K562 (cell line): ENCODE results near the gene RNF31. TPM values are rescaled to one million over a fixed set of nuclear protein-coding genes. Genes with fewer than 3 reads are reported as not detected.

ENCODE experiments used
- RBM25 ChIP-seq: fragments of 200-400 bp; formaldehyde crosslinking; IDR thresholded peaks from 2 replicates; pipeline ENCODE4 v1.6.1; 2018; ENCODE audit warnings: low read length, low read depth, moderate library complexity; ENCODE audit not compliant: severe bottlenecking
- SETDB1 ChIP-seq: IDR thresholded peaks from one replicate; pipeline ENCODE4 v1.6.1; 2012; ENCODE audit warnings: low read length, control low read depth, inconsistent platforms
- polyA plus RNA-seq, 8 experiments: library from polyadenylated mRNA; depleted of rRNA in 4 of 8; stranded (reverse) in 5 of 8; unstranded in 3 of 8; fragments of >200 nt; fragmentation: Nextera tagmentation in 2 of 8; fragmentation: Illumina TruSeq in 1 of 8; extraction: Ambion mirVana in 2 of 8; extraction: Trizol in 1 of 8; gene quantifications; 2 replicates each; pipeline versions ENCODE4 v1.2.1 to v1.2.3, GENCODE V29; 2011 to 2014; ENCODE audit warnings: inconsistent platforms in 1 of 8, missing spikeins in 1 of 8
- total RNA-seq, 7 experiments: library from RNA; depleted of rRNA in 6 of 7; stranded (reverse); fragments of >200 nt in 6 of 7; fragmentation: Illumina TruSeq in 2 of 7; extraction: Trizol in 2 of 7; gene quantifications; 2 replicates each; pipeline versions ENCODE4 v1.2.1 to v1.2.3, GENCODE V29; 2011 to 2021; ENCODE audit warnings: low replicate concordance in 1 of 7
- TF ChIP-seq, protein P1 (sequence below): fragments of 450-650 bp; IDR thresholded peaks from 2 replicates; pipeline ENCODE4 v1.6.1; 2017; ENCODE audit warnings: antibody characterized with exemption, mild to moderate bottlenecking
- TF ChIP-seq, protein P2 (sequence below): sonication (generic); formaldehyde crosslinking; IDR thresholded peaks from 2 replicates; pipeline ENCODE4 v1.8.0; 2022; ENCODE audit warnings: mild to moderate bottlenecking, missing genetic modification reagents
- TF ChIP-seq, protein P3 (sequence below): fragments of 450-650 bp; IDR thresholded peaks from 2 replicates; pipeline ENCODE4 v1.6.1; 2016; ENCODE audit warnings: mild to moderate bottlenecking, moderate library complexity
- TF ChIP-seq, protein P4 (sequence below): IDR thresholded peaks from 3 replicates; pipeline ENCODE4 v1.6.1; 2011; ENCODE audit warnings: borderline replicate concordance, mild to moderate bottlenecking, moderate library complexity; ENCODE audit not compliant: insufficient read length; ENCODE audit errors: extremely low read depth

Gene RNF31
- total and polyA plus RNA-seq, 9 of the 15 experiments (the other 6 are each of a cell fraction or from before 2014, with no cell fraction given): 3.1 to 47.6 (median 19.1) TPM

DNA sequence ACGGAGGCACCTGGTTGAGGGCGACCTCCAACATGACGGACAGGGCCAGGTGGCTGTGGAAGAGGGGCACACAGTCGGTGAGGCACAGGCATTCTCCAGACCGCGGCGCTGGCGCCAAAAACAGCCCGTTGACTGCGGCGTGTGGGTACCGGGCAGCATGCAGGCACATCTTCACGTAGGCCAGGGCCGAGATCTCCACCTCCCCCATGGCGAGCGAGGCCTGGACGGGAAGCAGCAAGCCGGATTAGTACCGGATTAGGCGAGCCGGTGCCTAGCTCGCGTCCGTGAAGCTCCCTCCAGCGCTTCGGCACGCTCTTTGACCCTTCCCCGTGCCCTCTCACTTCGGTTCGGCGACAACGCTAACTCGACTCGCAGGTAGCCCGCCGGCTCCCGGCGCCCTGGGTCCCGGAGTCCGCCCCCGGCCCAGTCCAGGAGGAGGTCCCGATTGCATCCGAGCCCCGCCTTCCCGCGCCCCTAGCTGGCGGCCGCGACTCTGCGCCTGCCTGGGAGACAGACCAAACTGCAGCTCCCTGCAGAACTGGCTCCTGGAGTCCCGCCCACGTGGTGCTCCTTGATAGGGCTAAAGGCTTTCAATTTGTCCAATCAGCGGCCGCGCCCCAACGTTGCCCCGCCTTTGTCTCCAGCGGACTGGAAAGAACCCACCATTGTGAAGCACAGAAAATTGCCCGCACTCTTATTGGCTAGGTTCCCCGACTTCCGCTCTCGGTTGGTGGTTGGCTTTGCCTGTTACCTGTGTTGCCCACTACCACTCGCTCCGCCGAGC, 6.0 kb upstream of the RNF31 start, which contains the start of gene EMC9 (continued):
- TF ChIP-seq, protein P1, sequence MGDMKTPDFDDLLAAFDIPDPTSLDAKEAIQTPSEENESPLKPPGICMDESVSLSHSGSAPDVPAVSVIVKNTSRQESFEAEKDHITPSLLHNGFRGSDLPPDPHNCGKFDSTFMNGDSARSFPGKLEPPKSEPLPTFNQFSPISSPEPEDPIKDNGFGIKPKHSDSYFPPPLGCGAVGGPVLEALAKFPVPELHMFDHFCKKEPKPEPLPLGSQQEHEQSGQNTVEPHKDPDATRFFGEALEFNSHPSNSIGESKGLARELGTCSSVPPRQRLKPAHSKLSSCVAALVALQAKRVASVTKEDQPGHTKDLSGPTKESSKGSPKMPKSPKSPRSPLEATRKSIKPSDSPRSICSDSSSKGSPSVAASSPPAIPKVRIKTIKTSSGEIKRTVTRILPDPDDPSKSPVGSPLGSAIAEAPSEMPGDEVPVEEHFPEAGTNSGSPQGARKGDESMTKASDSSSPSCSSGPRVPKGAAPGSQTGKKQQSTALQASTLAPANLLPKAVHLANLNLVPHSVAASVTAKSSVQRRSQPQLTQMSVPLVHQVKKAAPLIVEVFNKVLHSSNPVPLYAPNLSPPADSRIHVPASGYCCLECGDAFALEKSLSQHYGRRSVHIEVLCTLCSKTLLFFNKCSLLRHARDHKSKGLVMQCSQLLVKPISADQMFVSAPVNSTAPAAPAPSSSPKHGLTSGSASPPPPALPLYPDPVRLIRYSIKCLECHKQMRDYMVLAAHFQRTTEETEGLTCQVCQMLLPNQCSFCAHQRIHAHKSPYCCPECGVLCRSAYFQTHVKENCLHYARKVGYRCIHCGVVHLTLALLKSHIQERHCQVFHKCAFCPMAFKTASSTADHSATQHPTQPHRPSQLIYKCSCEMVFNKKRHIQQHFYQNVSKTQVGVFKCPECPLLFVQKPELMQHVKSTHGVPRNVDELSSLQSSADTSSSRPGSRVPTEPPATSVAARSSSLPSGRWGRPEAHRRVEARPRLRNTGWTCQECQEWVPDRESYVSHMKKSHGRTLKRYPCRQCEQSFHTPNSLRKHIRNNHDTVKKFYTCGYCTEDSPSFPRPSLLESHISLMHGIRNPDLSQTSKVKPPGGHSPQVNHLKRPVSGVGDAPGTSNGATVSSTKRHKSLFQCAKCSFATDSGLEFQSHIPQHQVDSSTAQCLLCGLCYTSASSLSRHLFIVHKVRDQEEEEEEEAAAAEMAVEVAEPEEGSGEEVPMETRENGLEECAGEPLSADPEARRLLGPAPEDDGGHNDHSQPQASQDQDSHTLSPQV: no peak
- TF ChIP-seq SETDB1: no peak
- TF ChIP-seq, protein P2, sequence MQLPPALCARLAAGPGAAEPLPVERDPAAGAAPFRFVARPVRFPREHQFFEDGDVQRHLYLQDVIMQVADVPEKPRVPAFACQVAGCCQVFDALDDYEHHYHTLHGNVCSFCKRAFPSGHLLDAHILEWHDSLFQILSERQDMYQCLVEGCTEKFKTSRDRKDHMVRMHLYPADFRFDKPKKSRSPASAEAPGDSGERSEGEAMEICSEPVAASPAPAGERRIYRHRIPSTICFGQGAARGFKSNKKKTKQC (CRISPR knock-in tag): peak; percentile 65; the same call in 1 of the 2 replicates
- TF ChIP-seq RBM25: peak; percentile 58
- TF ChIP-seq, protein P3, sequence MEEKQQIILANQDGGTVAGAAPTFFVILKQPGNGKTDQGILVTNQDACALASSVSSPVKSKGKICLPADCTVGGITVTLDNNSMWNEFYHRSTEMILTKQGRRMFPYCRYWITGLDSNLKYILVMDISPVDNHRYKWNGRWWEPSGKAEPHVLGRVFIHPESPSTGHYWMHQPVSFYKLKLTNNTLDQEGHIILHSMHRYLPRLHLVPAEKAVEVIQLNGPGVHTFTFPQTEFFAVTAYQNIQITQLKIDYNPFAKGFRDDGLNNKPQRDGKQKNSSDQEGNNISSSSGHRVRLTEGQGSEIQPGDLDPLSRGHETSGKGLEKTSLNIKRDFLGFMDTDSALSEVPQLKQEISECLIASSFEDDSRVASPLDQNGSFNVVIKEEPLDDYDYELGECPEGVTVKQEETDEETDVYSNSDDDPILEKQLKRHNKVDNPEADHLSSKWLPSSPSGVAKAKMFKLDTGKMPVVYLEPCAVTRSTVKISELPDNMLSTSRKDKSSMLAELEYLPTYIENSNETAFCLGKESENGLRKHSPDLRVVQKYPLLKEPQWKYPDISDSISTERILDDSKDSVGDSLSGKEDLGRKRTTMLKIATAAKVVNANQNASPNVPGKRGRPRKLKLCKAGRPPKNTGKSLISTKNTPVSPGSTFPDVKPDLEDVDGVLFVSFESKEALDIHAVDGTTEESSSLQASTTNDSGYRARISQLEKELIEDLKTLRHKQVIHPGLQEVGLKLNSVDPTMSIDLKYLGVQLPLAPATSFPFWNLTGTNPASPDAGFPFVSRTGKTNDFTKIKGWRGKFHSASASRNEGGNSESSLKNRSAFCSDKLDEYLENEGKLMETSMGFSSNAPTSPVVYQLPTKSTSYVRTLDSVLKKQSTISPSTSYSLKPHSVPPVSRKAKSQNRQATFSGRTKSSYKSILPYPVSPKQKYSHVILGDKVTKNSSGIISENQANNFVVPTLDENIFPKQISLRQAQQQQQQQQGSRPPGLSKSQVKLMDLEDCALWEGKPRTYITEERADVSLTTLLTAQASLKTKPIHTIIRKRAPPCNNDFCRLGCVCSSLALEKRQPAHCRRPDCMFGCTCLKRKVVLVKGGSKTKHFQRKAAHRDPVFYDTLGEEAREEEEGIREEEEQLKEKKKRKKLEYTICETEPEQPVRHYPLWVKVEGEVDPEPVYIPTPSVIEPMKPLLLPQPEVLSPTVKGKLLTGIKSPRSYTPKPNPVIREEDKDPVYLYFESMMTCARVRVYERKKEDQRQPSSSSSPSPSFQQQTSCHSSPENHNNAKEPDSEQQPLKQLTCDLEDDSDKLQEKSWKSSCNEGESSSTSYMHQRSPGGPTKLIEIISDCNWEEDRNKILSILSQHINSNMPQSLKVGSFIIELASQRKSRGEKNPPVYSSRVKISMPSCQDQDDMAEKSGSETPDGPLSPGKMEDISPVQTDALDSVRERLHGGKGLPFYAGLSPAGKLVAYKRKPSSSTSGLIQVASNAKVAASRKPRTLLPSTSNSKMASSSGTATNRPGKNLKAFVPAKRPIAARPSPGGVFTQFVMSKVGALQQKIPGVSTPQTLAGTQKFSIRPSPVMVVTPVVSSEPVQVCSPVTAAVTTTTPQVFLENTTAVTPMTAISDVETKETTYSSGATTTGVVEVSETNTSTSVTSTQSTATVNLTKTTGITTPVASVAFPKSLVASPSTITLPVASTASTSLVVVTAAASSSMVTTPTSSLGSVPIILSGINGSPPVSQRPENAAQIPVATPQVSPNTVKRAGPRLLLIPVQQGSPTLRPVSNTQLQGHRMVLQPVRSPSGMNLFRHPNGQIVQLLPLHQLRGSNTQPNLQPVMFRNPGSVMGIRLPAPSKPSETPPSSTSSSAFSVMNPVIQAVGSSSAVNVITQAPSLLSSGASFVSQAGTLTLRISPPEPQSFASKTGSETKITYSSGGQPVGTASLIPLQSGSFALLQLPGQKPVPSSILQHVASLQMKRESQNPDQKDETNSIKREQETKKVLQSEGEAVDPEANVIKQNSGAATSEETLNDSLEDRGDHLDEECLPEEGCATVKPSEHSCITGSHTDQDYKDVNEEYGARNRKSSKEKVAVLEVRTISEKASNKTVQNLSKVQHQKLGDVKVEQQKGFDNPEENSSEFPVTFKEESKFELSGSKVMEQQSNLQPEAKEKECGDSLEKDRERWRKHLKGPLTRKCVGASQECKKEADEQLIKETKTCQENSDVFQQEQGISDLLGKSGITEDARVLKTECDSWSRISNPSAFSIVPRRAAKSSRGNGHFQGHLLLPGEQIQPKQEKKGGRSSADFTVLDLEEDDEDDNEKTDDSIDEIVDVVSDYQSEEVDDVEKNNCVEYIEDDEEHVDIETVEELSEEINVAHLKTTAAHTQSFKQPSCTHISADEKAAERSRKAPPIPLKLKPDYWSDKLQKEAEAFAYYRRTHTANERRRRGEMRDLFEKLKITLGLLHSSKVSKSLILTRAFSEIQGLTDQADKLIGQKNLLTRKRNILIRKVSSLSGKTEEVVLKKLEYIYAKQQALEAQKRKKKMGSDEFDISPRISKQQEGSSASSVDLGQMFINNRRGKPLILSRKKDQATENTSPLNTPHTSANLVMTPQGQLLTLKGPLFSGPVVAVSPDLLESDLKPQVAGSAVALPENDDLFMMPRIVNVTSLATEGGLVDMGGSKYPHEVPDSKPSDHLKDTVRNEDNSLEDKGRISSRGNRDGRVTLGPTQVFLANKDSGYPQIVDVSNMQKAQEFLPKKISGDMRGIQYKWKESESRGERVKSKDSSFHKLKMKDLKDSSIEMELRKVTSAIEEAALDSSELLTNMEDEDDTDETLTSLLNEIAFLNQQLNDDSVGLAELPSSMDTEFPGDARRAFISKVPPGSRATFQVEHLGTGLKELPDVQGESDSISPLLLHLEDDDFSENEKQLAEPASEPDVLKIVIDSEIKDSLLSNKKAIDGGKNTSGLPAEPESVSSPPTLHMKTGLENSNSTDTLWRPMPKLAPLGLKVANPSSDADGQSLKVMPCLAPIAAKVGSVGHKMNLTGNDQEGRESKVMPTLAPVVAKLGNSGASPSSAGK: no peak
- TF ChIP-seq, protein P4, sequence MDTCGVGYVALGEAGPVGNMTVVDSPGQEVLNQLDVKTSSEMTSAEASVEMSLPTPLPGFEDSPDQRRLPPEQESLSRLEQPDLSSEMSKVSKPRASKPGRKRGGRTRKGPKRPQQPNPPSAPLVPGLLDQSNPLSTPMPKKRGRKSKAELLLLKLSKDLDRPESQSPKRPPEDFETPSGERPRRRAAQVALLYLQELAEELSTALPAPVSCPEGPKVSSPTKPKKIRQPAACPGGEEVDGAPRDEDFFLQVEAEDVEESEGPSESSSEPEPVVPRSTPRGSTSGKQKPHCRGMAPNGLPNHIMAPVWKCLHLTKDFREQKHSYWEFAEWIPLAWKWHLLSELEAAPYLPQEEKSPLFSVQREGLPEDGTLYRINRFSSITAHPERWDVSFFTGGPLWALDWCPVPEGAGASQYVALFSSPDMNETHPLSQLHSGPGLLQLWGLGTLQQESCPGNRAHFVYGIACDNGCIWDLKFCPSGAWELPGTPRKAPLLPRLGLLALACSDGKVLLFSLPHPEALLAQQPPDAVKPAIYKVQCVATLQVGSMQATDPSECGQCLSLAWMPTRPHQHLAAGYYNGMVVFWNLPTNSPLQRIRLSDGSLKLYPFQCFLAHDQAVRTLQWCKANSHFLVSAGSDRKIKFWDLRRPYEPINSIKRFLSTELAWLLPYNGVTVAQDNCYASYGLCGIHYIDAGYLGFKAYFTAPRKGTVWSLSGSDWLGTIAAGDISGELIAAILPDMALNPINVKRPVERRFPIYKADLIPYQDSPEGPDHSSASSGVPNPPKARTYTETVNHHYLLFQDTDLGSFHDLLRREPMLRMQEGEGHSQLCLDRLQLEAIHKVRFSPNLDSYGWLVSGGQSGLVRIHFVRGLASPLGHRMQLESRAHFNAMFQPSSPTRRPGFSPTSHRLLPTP: no peak
